Measurements from ENCODE around the gene TMEM178B. TPM values are rescaled to one million over a fixed set of nuclear protein-coding genes. Genes with fewer than 3 reads are reported as not detected.

The TMEM178B gene
- total and polyA plus RNA-seq, 12 donors = 1.2 to 54.6 (median 25.7) TPM

GRCh38 chr7:141235656-141236055, 161.8 kb downstream of the TMEM178B start:
- Histone ChIP-seq H3K27ac (no peak overlapping the region), H3K27me3 (no peaks in the 10 kb centered on the region), H3K9me3 (no peaks in the 10 kb centered on the region), H3K4me1 (peaks cover 0 to 4% (median 0%) of the 10 kb centered on the region in 9 donors), H3K36me3 (no peaks in the 10 kb centered on the region), H3K4me3 (no peak overlapping the region)
- intact Hi-C loops (cut with DNase I) = loop anchor here in 1 of 10 donors (10.0 kb wide), 1 partner anchor 161 kb away; the partner anchor contains the start of gene TMEM178B
- ATAC-seq = no peak
- 65 to 75% methylated on average over 4 of the region's 4 CpGs for WGBS, 2 donors
- TF ChIP-seq, protein P1, sequence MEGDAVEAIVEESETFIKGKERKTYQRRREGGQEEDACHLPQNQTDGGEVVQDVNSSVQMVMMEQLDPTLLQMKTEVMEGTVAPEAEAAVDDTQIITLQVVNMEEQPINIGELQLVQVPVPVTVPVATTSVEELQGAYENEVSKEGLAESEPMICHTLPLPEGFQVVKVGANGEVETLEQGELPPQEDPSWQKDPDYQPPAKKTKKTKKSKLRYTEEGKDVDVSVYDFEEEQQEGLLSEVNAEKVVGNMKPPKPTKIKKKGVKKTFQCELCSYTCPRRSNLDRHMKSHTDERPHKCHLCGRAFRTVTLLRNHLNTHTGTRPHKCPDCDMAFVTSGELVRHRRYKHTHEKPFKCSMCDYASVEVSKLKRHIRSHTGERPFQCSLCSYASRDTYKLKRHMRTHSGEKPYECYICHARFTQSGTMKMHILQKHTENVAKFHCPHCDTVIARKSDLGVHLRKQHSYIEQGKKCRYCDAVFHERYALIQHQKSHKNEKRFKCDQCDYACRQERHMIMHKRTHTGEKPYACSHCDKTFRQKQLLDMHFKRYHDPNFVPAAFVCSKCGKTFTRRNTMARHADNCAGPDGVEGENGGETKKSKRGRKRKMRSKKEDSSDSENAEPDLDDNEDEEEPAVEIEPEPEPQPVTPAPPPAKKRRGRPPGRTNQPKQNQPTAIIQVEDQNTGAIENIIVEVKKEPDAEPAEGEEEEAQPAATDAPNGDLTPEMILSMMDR (IDR thresholded peaks at IDR 0.05) = no peak
- DNase-seq = no peak

GRCh38 chr7:141238596-141239243, 164.9 kb downstream of the TMEM178B start:
- WGBS, 2 donors = 51 to 58% methylated on average over 10 of the region's 10 CpGs
- peaks cover 0 to 6% (median 0%) of the 10 kb centered on the region in 9 donors for H3K4me1 ChIP-seq
- no peaks in the 10 kb centered on the region for H3K36me3 ChIP-seq
- no peaks in the 10 kb centered on the region for H3K27me3 ChIP-seq
- DNase-seq (no peak), ATAC-seq (no peak)
- intact Hi-C loops (cut with DNase I) = loop anchor here in 1 of 10 donors (10.0 kb wide), 1 partner anchor 164 kb away; the partner anchor contains the start of gene TMEM178B
- H3K4me3 ChIP-seq = no peak overlapping the region
- TF ChIP-seq, protein P1 (IDR thresholded peaks at IDR 0.05) = no peak
- no peak overlapping the region for H3K27ac ChIP-seq
- no peaks in the 10 kb centered on the region for H3K9me3 ChIP-seq

DNA sequence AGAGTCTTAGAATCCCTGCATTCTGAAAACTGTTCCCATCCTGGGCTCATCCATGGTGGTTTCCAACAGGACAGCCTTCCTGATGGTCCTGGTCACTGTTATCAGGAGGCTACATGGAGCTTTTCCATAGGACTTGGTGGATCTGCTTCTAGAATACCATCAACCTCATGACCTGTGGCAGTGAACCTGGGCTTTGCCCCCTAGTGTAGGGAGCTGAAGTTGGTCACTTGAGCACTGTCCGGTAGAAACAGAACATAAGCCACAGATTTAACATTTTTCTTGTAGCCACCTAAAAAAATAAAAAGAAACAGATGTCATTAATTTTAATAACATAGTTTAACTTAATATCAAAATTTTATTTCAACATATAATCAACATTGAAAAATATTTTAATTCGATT, 165.8 kb downstream of the TMEM178B start:
- H3K9me3 ChIP-seq = no peaks in the 10 kb centered on the region
- intact Hi-C loops (cut with DNase I) = loop anchor here in 1 of 10 donors (10.0 kb wide), 1 partner anchor 165 kb away; the partner anchor contains the start of gene TMEM178B
- ATAC-seq (no peak), DNase-seq (no peak)
- no peak overlapping the region for H3K4me3 ChIP-seq
- no peaks in the 10 kb centered on the region for H3K27me3 ChIP-seq
- TF ChIP-seq, protein P1 (IDR thresholded peaks at IDR 0.05) = no peak
- H3K4me1 ChIP-seq = peaks cover 0 to 6% (median 0%) of the 10 kb centered on the region in 9 donors
- no peaks in the 10 kb centered on the region for H3K36me3 ChIP-seq
- WGBS, 2 donors = 93 to 97% methylated on average over 2 of the region's 2 CpGs
- no peak overlapping the region for H3K27ac ChIP-seq

DNA sequence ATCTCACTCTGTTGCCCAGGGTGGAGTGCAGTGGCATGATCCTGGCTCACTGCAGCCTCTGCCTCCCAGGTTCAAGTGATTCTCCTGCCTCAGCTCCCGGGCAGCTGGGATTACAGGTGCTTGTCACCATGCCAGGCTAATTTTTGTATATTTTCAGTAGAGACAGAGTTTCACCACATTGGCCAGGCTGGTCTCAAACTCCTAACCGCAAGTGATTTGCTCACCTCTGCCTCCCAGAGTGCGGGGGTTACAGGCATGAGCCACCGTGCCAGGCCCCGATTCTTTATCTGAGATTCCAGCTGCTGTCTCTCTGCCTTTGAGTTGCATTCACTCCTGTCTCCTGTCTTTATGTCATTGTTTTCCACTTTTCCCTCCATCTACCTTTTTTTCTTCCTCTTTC, 168.7 kb downstream of the TMEM178B start:
- ATAC-seq (no peak), DNase-seq (no peak)
- WGBS, 2 donors = 56 to 63% methylated on average over 5 of the region's 5 CpGs
- Histone ChIP-seq H3K27me3 (no peaks in the 10 kb centered on the region), H3K4me1 (peaks cover 0 to 6% (median 0%) of the 10 kb centered on the region in 9 donors), H3K27ac (no peak overlapping the region), H3K4me3 (no peak overlapping the region), H3K9me3 (no peaks in the 10 kb centered on the region), H3K36me3 (no peaks in the 10 kb centered on the region)
- intact Hi-C loops (cut with DNase I) = no loop called here
- TF ChIP-seq, protein P1 (IDR thresholded peaks at IDR 0.05) = no peak
